H1 (cell line): ENCODE measurements around the gene ATP1A1. TPM values are rescaled to one million over a fixed set of nuclear protein-coding genes. Genes with fewer than 3 reads are reported as not detected.

Experiments used
- CTCF ChIA-PET: fragments of 300-600 bp; sonication (Branson Sonifier 250); formaldehyde crosslinking; loops from one replicate; lab custom pipeline; 2021; ENCODE audit not compliant: partially characterized antibody; lab: Charles Lee
- POLR2A ChIA-PET: fragments of 300-600 bp; sonication (Branson Sonifier 250); formaldehyde crosslinking; loops from one replicate; lab custom pipeline; 2021; ENCODE audit warnings: inconsistent platforms; ENCODE audit not compliant: partially characterized antibody; lab: Charles Lee
- DNase-seq, 2 experiments: peaks; one replicate each; pipeline versions ENCODE4 v3.0.0 to v3.0.0-alpha.2; 2010 to 2022; ENCODE audit warnings: low spot score in 2 of 2, low read depth in 1 of 2, mixed read lengths in 1 of 2
- FAIRE-seq: peaks from 2 replicates; lab custom pipeline; 2011; peaks lifted over from hg19 to GRCh38; lab: Jason Lieb, UNC
- H2AFZ ChIP-seq: 2 replicates; pipeline ENCODE4 v1.8.1; 2012; ENCODE audit warnings: low read length, inconsistent platforms
- H2AK5ac ChIP-seq: 2 replicates; pipeline ENCODE4 v1.6.1; 2013; ENCODE audit warnings: low read depth, low read length
- H2BK120ac ChIP-seq: replicated peaks from 2 replicates; pipeline ENCODE3; 2013; ENCODE audit warnings: low read depth, low read length, inconsistent platforms
- H2BK12ac ChIP-seq: 2 replicates; pipeline ENCODE4 v1.6.1; 2013; ENCODE audit warnings: low read depth, low read length
- H2BK15ac ChIP-seq: 2 replicates; pipeline ENCODE4 v1.6.1; 2013; ENCODE audit warnings: low read length
- H2BK20ac ChIP-seq: 2 replicates; pipeline ENCODE4 v1.6.1; 2013; ENCODE audit warnings: low read length
- H2BK5ac ChIP-seq: 2 replicates; pipeline ENCODE4 v1.6.1; 2013; ENCODE audit warnings: low read depth, low read length
- H3K14ac ChIP-seq: 2 replicates; pipeline ENCODE4 v1.6.1; 2013; ENCODE audit warnings: inconsistent platforms; ENCODE audit not compliant: insufficient read length
- H3K18ac ChIP-seq: 2 replicates; pipeline ENCODE4 v1.6.1; 2013; ENCODE audit warnings: low read length; ENCODE audit errors: extremely low read depth
- H3K23ac ChIP-seq: 2 replicates; pipeline ENCODE4 v1.6.1; 2013; ENCODE audit warnings: inconsistent platforms; ENCODE audit not compliant: insufficient read length
- H3K23me2 ChIP-seq: 2 replicates; pipeline ENCODE4 v1.6.1; 2013; ENCODE audit warnings: low read depth, low read length
- H3K27ac ChIP-seq: 2 replicates; pipeline ENCODE4 v1.6.1; 2011; ENCODE audit warnings: low read depth, low read length, inconsistent platforms
- H3K27me3 ChIP-seq, 4 experiments: replicated peaks in 1 of 4; 1 replicate in 1 of 4; 2 replicates in 3 of 4; pipeline versions ENCODE4 v1.6.1 to v1.8.1; 2011 to 2013; ENCODE audit warnings: low read length in 3 of 4, mild to moderate bottlenecking in 3 of 4, inconsistent platforms in 2 of 4, mixed read lengths in 2 of 4, moderate library complexity in 1 of 4; ENCODE audit not compliant: control insufficient read depth in 3 of 4, insufficient read depth in 3 of 4; ENCODE audit errors: extremely low read depth in 1 of 4
- H3K36me3 ChIP-seq, 4 experiments: 2 replicates each; pipeline versions ENCODE4 v1.6.1 to v1.8.1; 2011 to 2013; ENCODE audit warnings: mild to moderate bottlenecking in 4 of 4, low read length in 3 of 4, moderate library complexity in 2 of 4, control low read depth in 1 of 4, inconsistent platforms in 1 of 4; ENCODE audit not compliant: insufficient read depth in 4 of 4, control insufficient read depth in 2 of 4
- H3K4ac ChIP-seq: replicated peaks from 2 replicates; pipeline ENCODE3; 2013; ENCODE audit warnings: low read length, low read depth, mixed read lengths, inconsistent platforms; ENCODE audit not compliant: insufficient read length
- H3K4me1 ChIP-seq, 4 experiments: replicated peaks in 1 of 4; 1 replicate in 1 of 4; 2 replicates in 3 of 4; pipeline versions ENCODE4 v1.6.1 to v1.8.1; 2011 to 2013; ENCODE audit warnings: low read length in 3 of 4, inconsistent platforms in 2 of 4, mixed read lengths in 1 of 4; ENCODE audit not compliant: insufficient read depth in 4 of 4, control insufficient read depth in 3 of 4
- H3K4me2 ChIP-seq, 2 experiments: 2 replicates each; pipeline versions ENCODE4 v1.6.1 to v1.8.1; 2011 to 2013; ENCODE audit warnings: low read depth in 2 of 2, low read length in 2 of 2, control low read depth in 1 of 2, inconsistent platforms in 1 of 2, mild to moderate bottlenecking in 1 of 2; ENCODE audit not compliant: insufficient read depth in 1 of 2
- H3K4me3 ChIP-seq, 4 experiments: fragments of 200-600, 300-600 bp in 1 of 4; sonication (generic), shearing (Covaris generic), sonication (Bioruptor Twin) in 1 of 4; 2 replicates each; pipeline versions ENCODE4 v1.5.1 to v1.8.1; 2011 to 2016; ENCODE audit warnings: low read length in 4 of 4, low read depth in 3 of 4, control low read depth in 2 of 4, inconsistent platforms in 2 of 4, mild to moderate bottlenecking in 2 of 4, mixed read lengths in 1 of 4, moderate library complexity in 1 of 4; ENCODE audit not compliant: insufficient read depth in 2 of 4; ENCODE audit errors: extremely low read depth in 1 of 4
- H3K56ac ChIP-seq: replicated peaks from 2 replicates; pipeline ENCODE3; 2013; ENCODE audit warnings: low read depth, mild to moderate bottlenecking, mixed read lengths, low read length, inconsistent platforms; ENCODE audit not compliant: insufficient read length
- H3K79me1 ChIP-seq: 2 replicates; pipeline ENCODE4 v1.6.1; 2013; ENCODE audit warnings: low read depth, low read length, control low read depth
- H3K79me2 ChIP-seq, 2 experiments: 2 replicates each; pipeline versions ENCODE4 v1.6.1 to v1.8.1; 2012 to 2013; ENCODE audit warnings: low read length in 2 of 2, mild to moderate bottlenecking in 2 of 2, inconsistent platforms in 1 of 2; ENCODE audit not compliant: insufficient read depth in 2 of 2, control insufficient read depth in 1 of 2
- H3K9ac ChIP-seq, 4 experiments: replicated peaks in 1 of 4; 1 replicate in 1 of 4; 2 replicates in 3 of 4; pipeline versions ENCODE4 v1.6.1 to v1.8.1; 2011 to 2013; ENCODE audit warnings: low read depth in 3 of 4, low read length in 3 of 4, control low read depth in 2 of 4, mild to moderate bottlenecking in 2 of 4, moderate library complexity in 2 of 4, inconsistent platforms in 1 of 4; ENCODE audit errors: extremely low read depth in 1 of 4
- H3K9me3 ChIP-seq, 2 experiments: 2 replicates each; pipeline versions ENCODE4 v1.6.1 to v1.8.1; 2012 to 2013; ENCODE audit warnings: mild to moderate bottlenecking in 2 of 2, moderate library complexity in 2 of 2, control low read depth in 1 of 2, inconsistent platforms in 1 of 2, low read depth in 1 of 2, low read length in 1 of 2, mixed read lengths in 1 of 2; ENCODE audit not compliant: insufficient read depth in 2 of 2
- H4K20me1 ChIP-seq, 2 experiments: replicated peaks in 1 of 2; 2 replicates each; pipeline versions ENCODE3 to v1.8.1; 2011 to 2013; ENCODE audit warnings: inconsistent platforms in 2 of 2, low read length in 2 of 2, mild to moderate bottlenecking in 1 of 2; ENCODE audit not compliant: insufficient read depth in 2 of 2, control insufficient read depth in 1 of 2
- H4K5ac ChIP-seq: 2 replicates; pipeline ENCODE4 v1.6.1; 2013; ENCODE audit warnings: low read length, low read depth, mixed read lengths, inconsistent platforms; ENCODE audit not compliant: insufficient read length
- H4K8ac ChIP-seq: 2 replicates; pipeline ENCODE4 v1.8.0; 2013; ENCODE audit warnings: mild to moderate bottlenecking, moderate library complexity, low read length, inconsistent platforms; ENCODE audit not compliant: insufficient read depth; ENCODE audit errors: extremely low read depth
- H4K91ac ChIP-seq: replicated peaks from 2 replicates; pipeline ENCODE3; 2013; ENCODE audit warnings: low read length, mixed read lengths, inconsistent platforms; ENCODE audit not compliant: insufficient read length
- CBX8 ChIP-seq: fragments of 300-800, 300-1000 bp; sonication (generic); IDR thresholded peaks from 2 replicates; pipeline ENCODE4 v1.7.1; 2016; ENCODE audit warnings: low read depth, low read length, borderline replicate concordance
- NRF1 ChIP-seq: IDR thresholded peaks from 2 replicates; pipeline ENCODE4 v1.6.1; 2011; ENCODE audit warnings: mild to moderate bottlenecking, low read depth, low read length, improper control_type of control experiment
- SP4 ChIP-seq: IDR thresholded peaks from 2 replicates; pipeline ENCODE4 v1.6.1; 2012; ENCODE audit warnings: low read length, inconsistent platforms
- WGBS, 2 experiments: shearing (Covaris generic) in 1 of 2; methylation state at CpG; one replicate each; pipeline versions ENCODE4 v1.1.6 to v1.1.7; 2013 to 2015; ENCODE audit warnings: low lambda C conversion rate in 2 of 2, mixed read lengths in 2 of 2, inconsistent platforms in 1 of 2, low coverage in 1 of 2, missing lambda C conversion rate in 1 of 2; ENCODE audit not compliant: insufficient replicate concordance in 2 of 2, insufficient coverage in 1 of 2, insufficient read length in 1 of 2; ENCODE audit errors: extremely low coverage in 1 of 2, missing lambda C conversion rate in 1 of 2; 5-methylcytosine and 5-hydroxymethylcytosine counted together
- polyA plus RNA-seq, 7 experiments: library from polyadenylated mRNA; depleted of rRNA in 3 of 7; stranded (reverse) in 5 of 7; unstranded in 2 of 7; fragments of >200 nt in 5 of 7; fragments of 200-250 nt in 2 of 7; gene quantifications; 1 replicate in 5 of 7; 2 replicates in 1 of 7; 4 replicates in 1 of 7; pipeline versions ENCODE4 v1.2.1 to v1.2.3, GENCODE V29; 2011 to 2013; ENCODE audit warnings: missing spikeins in 2 of 7, mixed read lengths in 2 of 7
- total RNA-seq: library from RNA; stranded (reverse); fragmentation: NEBNext Ultra II Directional; extraction: Animal tissue kit (Norgen Biotek cat#: 25700); gene quantifications from 2 replicates; pipeline ENCODE4 v1.2.1, GENCODE V29; 2021

ATP1A1 gene
- total and polyA plus RNA-seq, 2 of the 8 experiments (the other 6 are each of a cell fraction or from before 2014, with no cell fraction given) = 222 to 325 TPM

DNA sequence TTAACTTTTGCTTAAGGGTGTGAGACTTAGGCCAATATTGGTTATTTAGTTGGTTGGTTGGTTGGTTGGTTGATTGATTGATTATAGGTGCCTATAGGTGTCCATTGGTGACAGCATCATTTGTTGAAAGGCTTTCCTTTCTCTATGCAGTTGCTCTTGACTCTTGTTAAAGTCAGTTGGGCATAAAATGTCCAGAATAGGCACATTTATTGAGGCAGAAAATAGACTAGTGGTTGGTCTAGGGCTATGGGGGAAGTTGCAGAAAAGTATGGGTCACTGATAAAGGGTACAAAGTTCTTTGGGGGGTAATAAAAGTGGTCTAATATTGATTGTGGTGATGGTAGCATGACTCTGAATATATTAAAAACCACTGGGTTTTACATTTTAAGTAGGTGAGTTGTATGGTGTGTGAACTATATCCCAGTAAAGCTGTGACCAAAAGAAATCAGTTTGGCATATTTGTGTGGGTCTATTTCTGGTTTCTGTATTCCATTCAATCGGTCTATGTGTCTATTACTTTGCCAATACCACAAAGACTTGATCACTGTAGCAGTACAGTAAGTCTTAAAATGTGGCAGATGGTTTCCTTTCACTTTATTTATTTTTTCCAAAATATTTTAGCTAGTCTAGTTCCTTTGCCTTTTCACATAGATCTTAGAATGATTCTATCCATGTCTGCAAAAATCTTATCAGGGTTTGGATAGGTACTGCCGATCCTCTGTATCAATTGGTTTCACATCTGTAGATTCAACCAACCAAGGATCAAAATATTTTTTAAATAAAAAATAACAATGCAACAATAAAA, 63.0 kb downstream of the ATP1A1 start:
- no peak overlapping the region for H2BK120ac ChIP-seq
- no peak overlapping the region for H2BK15ac ChIP-seq
- H2BK12ac ChIP-seq = no peak overlapping the region
- peaks cover 0 to 1% of the 10 kb centered on the region in 2 experiments for H4K20me1 ChIP-seq
- ChIA-PET CTCF (no interaction called here), POLR2A (no interaction called here)
- H3K79me2 ChIP-seq = no peaks in the 10 kb centered on the region
- TF ChIP-seq CBX8 (no peak), NRF1 (no peak), SP4 (no peak)
- H3K14ac ChIP-seq = no peak overlapping the region
- no peak overlapping the region for H4K5ac ChIP-seq
- no peak overlapping the region for H2BK20ac ChIP-seq
- no peak overlapping the region for H3K4me2 ChIP-seq
- H3K18ac ChIP-seq = no peak overlapping the region
- WGBS, 2 experiments = 94% methylated on average over 2 of the region's 2 CpGs; no CpG with 5 or more reads in 1 of the 2 experiments
- H3K79me1 ChIP-seq = no peaks in the 10 kb centered on the region
- peaks cover 0 to 3% (median 0%) of the 10 kb centered on the region in 4 experiments; a peak in 1 of 7 replicates for H3K4me1 ChIP-seq
- no peak overlapping the region for H3K27ac ChIP-seq
- no peaks in the 10 kb centered on the region for H3K27me3 ChIP-seq
- H3K36me3 ChIP-seq = no peaks in the 10 kb centered on the region
- H2BK5ac ChIP-seq = no peak overlapping the region
- FAIRE-seq (no peak), DNase-seq (no peak)
- H3K4ac ChIP-seq = no peak overlapping the region
- no peaks in the 10 kb centered on the region for H3K23me2 ChIP-seq
- no peak overlapping the region for H3K56ac ChIP-seq
- no peak overlapping the region for H2AFZ ChIP-seq
- no peak overlapping the region for H3K9ac ChIP-seq
- no peak overlapping the region for H3K23ac ChIP-seq
- no peak overlapping the region for H3K4me3 ChIP-seq
- H2AK5ac ChIP-seq = no peak overlapping the region
- no peak overlapping the region for H4K91ac ChIP-seq
- H4K8ac ChIP-seq = no peak overlapping the region
- H3K9me3 ChIP-seq = no peaks in the 10 kb centered on the region
